PFSK-1 (cell line): Measurements from ENCODE around the gene C11orf24.

Experiments
- POLR2AphosphoS5 ChIP-seq: IDR thresholded peaks from 2 replicates; pipeline ENCODE4 v1.6.1; 2012; ENCODE audit warnings: low read depth, mild to moderate bottlenecking, control low read depth, low read length, moderate library complexity
- REST ChIP-seq, 2 experiments: IDR thresholded peaks; 2 replicates each; pipeline versions ENCODE4 v1.6.1 to v1.8.0; 2011 to 2012; ENCODE audit warnings: low read depth in 2 of 2, low read length in 2 of 2, control low read depth in 1 of 2, inconsistent platforms in 1 of 2, mild to moderate bottlenecking in 1 of 2, moderate library complexity in 1 of 2; ENCODE audit not compliant: insufficient read depth in 1 of 2

GRCh38 chr11:68212421-68213134 lies 59.2 kb downstream of the C11orf24 start:
- TF ChIP-seq REST (IDR thresholded peaks at IDR 0.05; ENCODE audit: insufficient read depth in 1 of 2, low read depth in 2 of 2, low read length in 2 of 2) (no peak), POLR2AphosphoS5 (no peak)
